NCI-H2081 treated with DMSO at 0.1 percent for 48 hours (cell line): ENCODE results near the gene EXOG.

Experiments used
- DNase-seq: peaks from one replicate; lab custom pipeline; 2025; lab: John Stamatoyannopoulos, UW

Gene EXOG

GRCh38 chr3:38510631-38511030, 14.5 kb downstream of the EXOG start:
- DNase-seq: no peak

- no peak for DNase-seq
These were observed 15.4 kb downstream of the EXOG start for GRCh38 chr3:38511546-38511945.

- no peak for DNase-seq
These were observed 19.2 kb downstream of the EXOG start for GRCh38 chr3:38515367-38515766.

GRCh38 chr3:38516669-38517068, 20.5 kb downstream of the EXOG start:
- no peak for DNase-seq

- DNase-seq: no peak
These were observed 22.9 kb downstream of the EXOG start for GRCh38 chr3:38519000-38519399.

GRCh38 chr3:38519651-38520050, 23.5 kb downstream of the EXOG start:
- no peak for DNase-seq

- DNase-seq: peak; percentile 21
These were observed 25.3 kb downstream of the EXOG start for GRCh38 chr3:38521391-38521987.

GRCh38 chr3:38522002-38522401, 25.9 kb downstream of the EXOG start:
- no peak for DNase-seq

GRCh38 chr3:38524141-38524739, 28.1 kb downstream of the EXOG start:
- DNase-seq: no peak

- no peak for DNase-seq
These were observed 30.7 kb downstream of the EXOG start for GRCh38 chr3:38526792-38527191.

GRCh38 chr3:38528457-38528856, 32.3 kb downstream of the EXOG start:
- DNase-seq: no peak

GRCh38 chr3:38532529-38532928, 36.4 kb downstream of the EXOG start:
- no peak for DNase-seq

- DNase-seq: no peak
These were observed 37.3 kb downstream of the EXOG start for GRCh38 chr3:38533285-38533976.

GRCh38 chr3:38534180-38534579, 38.0 kb downstream of the EXOG start:
- DNase-seq: no peak

GRCh38 chr3:38534604-38535003, 38.5 kb downstream of the EXOG start:
- DNase-seq: no peak

- no peak for DNase-seq
These were observed 40.5 kb downstream of the EXOG start for GRCh38 chr3:38536671-38537070.

- no peak for DNase-seq
These were observed 42.7 kb downstream of the EXOG start for GRCh38 chr3:38538773-38539353.

- no peak for DNase-seq
These were observed 45.7 kb downstream of the EXOG start for GRCh38 chr3:38541806-38542205.

GRCh38 chr3:38542401-38543298, 46.5 kb downstream of the EXOG start:
- no peak for DNase-seq

- no peak for DNase-seq
These were observed 47.4 kb downstream of the EXOG start for GRCh38 chr3:38543586-38543985.

- DNase-seq: no peak
These were observed 48.8 kb downstream of the EXOG start for GRCh38 chr3:38544926-38545325.

- no peak for DNase-seq
These were observed 49.4 kb downstream of the EXOG start for GRCh38 chr3:38545550-38545949.
